GM13976 (cell line): ENCODE measurements around the gene FOXI1.

Experiments used
- DNase-seq: peaks from one replicate; pipeline ENCODE4 v3.0.0; 2012; ENCODE audit warnings: low spot score
- in situ Hi-C: fragments of 300-500 bp; cut with MboI; formaldehyde crosslinking; loops from one replicate; pipeline ENCODE4 v1.12.0; 2022; ENCODE audit warnings: low sequenced_read_pairs, mixed read lengths, inconsistent platforms; ENCODE audit not compliant: unreplicated experiment
- TF ChIP-seq, protein P1 (sequence below): IDR thresholded peaks from 2 replicates; pipeline ENCODE4 v1.5.1; 2012; ENCODE audit warnings: borderline replicate concordance, mild to moderate bottlenecking; ENCODE audit not compliant: insufficient read depth; ENCODE audit errors: extremely low read depth, missing control alignments, control extremely low read depth

Gene FOXI1

DNA sequence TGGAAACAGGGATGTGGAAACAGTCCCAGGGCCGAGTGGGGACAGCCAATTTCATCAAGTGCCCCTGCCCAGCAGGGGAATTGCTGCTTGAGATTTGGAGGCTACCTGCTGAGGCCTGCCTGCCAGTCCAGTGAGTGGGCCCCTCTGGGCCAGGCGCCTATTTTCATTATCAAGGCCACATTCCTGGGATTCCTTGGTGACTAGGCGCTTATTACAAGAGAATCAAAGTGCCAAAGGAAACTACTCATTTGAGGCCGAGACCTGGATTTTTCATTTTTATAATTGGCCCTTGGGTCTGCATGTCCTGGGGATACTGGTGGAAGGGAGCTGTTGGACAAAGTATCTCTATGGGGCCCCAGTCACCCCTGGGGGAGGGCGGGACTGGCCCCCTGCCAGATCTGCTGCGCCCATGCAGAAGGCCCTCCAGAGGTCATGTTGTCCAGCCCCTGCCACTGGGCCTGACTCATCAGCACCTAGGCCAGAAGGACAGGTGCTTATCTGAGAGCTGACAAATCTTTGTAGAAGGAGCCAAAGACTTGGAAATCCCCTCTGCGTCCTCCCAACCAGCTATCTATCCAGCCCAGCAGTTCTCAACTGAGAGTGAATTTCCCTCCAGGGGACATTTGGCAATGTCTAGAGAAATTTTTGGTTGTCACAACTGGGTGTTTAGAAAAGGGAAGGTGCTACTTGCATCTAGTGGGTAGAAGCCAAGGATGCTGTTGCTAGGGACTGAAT is 45.6 kb downstream of the FOXI1 start:
- TF ChIP-seq, protein P1, sequence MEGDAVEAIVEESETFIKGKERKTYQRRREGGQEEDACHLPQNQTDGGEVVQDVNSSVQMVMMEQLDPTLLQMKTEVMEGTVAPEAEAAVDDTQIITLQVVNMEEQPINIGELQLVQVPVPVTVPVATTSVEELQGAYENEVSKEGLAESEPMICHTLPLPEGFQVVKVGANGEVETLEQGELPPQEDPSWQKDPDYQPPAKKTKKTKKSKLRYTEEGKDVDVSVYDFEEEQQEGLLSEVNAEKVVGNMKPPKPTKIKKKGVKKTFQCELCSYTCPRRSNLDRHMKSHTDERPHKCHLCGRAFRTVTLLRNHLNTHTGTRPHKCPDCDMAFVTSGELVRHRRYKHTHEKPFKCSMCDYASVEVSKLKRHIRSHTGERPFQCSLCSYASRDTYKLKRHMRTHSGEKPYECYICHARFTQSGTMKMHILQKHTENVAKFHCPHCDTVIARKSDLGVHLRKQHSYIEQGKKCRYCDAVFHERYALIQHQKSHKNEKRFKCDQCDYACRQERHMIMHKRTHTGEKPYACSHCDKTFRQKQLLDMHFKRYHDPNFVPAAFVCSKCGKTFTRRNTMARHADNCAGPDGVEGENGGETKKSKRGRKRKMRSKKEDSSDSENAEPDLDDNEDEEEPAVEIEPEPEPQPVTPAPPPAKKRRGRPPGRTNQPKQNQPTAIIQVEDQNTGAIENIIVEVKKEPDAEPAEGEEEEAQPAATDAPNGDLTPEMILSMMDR, result no peak
- in situ Hi-C loops, result no loop called here
- peak; percentile 68 for DNase-seq

DNA sequence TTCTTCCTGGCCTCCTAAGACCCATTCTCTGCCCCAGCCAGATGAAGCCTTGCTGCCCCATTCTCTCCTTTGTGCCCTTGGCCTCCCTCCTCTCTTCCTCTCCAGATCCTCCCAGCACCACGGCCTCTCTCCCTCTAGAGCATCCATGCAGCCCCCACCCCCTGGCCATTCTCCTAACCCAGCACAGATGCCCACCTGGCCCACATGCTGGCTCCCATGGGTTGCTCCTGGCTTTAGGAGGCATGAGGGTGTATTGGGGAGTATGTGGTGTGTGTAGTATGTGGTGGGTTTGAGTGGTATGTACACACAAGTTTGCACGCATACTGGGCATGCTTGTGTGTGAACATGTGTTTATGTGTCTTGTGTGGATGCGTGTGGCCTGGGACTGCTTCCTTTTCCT is 47.1 kb downstream of the FOXI1 start:
- DNase-seq, result no peak
- in situ Hi-C loops, result no loop called here
- TF ChIP-seq, protein P1, result no peak

DNA sequence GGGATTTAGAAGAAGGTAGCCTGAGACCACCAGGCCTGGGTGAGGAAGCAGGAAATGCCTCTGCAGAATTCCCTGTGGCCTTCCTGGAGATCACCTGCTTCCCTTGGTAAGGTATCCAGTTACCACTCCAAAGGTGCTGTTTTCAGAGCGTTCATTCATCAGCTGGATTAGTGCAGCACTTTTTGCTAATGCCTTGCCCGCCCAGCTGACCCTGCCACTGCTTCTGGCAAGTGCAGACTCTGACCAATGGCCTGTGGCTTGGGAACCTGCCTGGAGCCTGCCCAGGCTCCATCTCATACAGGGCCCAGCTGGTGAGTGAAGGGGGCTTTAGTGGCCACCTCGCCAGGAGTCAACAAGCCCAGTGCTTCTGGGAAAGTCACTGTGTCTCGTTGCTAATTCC is 48.6 kb downstream of the FOXI1 start:
- DNase-seq, result no peak
- in situ Hi-C loops, result no loop called here
- TF ChIP-seq, protein P1, result no peak

DNA sequence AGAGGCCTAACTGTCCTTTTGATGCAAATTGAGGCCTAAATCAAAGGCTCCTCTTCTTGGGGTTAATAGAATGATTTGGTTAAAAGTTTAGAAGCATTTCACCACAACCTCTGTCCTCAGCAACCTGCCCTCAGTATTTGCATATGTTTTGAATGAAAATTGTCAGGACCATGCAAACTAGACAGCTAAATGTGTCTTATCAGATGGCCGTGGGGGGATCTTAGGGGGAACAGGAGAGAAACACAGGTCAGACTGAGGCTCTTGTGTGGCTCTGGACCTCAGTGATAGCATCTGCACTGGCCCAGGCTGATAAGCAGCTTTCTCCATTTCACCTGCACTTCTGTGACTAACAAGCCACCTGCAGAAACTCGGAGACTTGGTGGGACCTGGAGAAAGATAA is 49.0 kb downstream of the FOXI1 start:
- in situ Hi-C loops, result no loop called here
- TF ChIP-seq, protein P1, result no peak
- no peak for DNase-seq

DNA sequence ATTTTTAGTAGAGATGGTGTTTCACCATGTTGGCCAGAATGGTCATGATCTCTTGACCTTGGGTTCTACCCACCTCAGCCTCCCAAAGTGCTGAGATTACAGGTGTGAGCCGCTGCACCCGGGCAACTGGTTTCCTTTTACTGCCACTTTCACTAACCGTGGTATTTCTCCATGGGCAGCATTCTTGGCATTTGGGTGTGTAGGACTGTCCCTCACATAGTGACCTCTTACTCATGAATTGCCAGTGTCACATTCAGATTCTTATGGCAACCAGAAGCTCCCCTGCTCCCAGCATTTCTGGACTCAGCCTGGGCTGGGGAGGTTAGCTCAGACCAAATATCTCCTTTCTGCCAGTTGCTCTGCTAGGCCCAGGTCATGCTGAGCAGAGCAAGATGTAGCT is 50.1 kb downstream of the FOXI1 start:
- TF ChIP-seq, protein P1, result no peak
- in situ Hi-C loops, result no loop called here
- DNase-seq, result no peak

DNA sequence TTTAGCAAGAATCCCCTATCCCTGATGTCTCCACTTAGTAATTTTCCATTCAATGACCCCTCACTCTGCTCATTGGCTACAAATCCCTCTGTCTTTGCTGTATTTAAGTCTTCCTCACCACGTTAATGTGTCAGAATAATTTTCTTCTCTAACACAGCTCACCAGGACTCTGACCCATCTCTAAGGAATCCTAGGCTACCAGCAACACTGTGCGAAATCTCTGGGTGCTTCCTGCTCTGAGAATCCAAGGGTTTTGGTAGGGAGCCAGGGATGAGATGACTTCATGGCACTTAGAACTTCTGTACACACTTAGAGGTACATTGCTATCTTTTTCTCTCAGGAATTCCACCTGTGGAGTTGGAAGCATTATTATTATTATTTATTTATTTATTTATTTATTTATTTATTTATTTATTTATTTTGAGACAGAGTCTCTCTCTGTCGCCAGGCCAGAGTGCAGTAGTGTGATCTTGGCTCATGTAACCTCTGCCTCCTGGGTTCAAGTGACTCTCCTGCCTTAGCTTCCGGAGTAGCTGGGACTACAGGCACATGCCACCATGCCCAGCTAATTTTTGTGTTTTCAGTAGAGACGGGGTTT is 53.5 kb downstream of the FOXI1 start:
- in situ Hi-C loops, result no loop called here
- no peak for DNase-seq
- TF ChIP-seq, protein P1, result no peak
